HG03066 (cell line): ENCODE results near the gene KNOP1.
"Not testable (repeated sequence)": the region's sequence is repeated elsewhere in the genome, so short reads cannot be mapped to it uniquely, and the experiment has no call there.

ENCODE experiments used
- ATAC-seq: cut with Tn5 transposase; IDR thresholded peaks from one replicate; pipeline ENCODE4 v1.9.1; 2021; ENCODE audit warnings: low read depth; ENCODE audit not compliant: unreplicated experiment

KNOP1 gene

DNA sequence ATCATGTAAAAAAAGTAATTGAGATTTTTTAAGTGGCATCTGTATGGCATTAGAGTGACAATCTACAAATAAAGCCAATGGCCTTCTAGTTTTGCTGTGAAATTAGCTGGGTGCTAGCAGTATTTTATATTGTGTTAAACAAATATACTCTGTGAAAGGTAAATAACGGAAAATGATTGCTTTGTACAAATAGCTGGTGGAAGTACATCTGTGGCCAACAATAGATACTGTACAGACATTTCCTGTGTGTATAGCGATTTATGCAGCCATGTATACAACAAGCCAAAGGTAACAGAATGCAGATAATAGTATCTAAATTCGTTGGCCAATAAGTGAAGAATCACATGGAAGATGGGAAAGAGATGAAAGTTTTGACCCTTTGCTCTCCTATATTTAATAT is 26.6 kb upstream of the KNOP1 start:
- no peak for ATAC-seq

- ATAC-seq, result no peak
Observed at GRCh38 chr16:19743816-19744159, 25.8 kb upstream of the KNOP1 start.

- ATAC-seq, result no peak
Observed at GRCh38 chr16:19741354-19741753, 23.3 kb upstream of the KNOP1 start.

GRCh38 chr16:19737306-19738038 is 19.4 kb upstream of the KNOP1 start:
- no peak for ATAC-seq

GRCh38 chr16:19735074-19735867 is 17.2 kb upstream of the KNOP1 start:
- ATAC-seq, result no peak

GRCh38 chr16:19733551-19733950 is 15.5 kb upstream of the KNOP1 start:
- ATAC-seq, result no peak

- ATAC-seq, result no peak
Observed at GRCh38 chr16:19728636-19728965, 10.6 kb upstream of the KNOP1 start.

- ATAC-seq, result no peak
Observed at GRCh38 chr16:19722981-19723380, 5.0 kb upstream of the KNOP1 start.

GRCh38 chr16:19722269-19722952 is 4.4 kb upstream of the KNOP1 start:
- no peak for ATAC-seq

GRCh38 chr16:19718624-19718965 is 568 bp upstream of the KNOP1 start:
- ATAC-seq, result no peak

DNA sequence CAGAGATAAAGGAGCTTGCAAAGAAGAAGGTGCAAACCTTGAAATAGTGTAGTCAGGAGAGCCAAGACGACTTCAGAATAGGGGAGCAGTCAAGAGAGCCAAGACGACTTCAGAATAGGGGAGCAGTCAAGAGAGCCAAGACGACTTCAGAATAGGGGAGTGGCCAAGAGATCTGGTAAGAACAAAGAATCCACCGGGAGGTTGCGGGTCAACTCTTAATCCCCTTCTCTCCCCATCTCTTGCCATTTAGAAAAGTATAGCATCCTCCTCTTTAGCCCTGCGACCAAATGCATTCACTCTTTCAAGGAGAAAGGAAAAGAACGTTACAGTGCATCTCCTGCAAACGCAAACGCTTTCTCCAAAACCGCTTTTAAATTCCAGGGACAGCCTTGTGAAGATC is 713 bp downstream of the KNOP1 start:
- ATAC-seq, result no peak

DNA sequence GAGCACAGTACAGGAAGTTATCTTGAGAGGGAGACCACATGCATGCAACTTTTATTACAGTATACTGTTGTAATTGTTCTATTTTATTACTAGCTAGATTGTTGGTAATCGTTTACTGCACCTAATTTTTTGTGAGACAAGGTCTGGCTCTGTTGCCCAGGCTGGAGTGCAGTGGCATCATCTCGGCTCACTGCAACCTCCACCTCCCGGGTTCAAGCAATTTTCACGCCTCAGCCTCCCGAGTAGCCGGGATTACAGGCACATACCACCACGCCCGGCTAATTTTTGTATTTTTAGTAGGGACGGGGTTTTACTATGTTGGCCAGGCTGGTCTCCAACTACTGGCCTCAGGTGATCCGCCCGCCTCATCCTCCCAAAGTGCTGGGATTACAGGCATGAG is 1.3 kb downstream of the KNOP1 start:
- not testable (repeated sequence) for ATAC-seq

- no peak for ATAC-seq
Observed at GRCh38 chr16:19716183-19716582, 1.8 kb downstream of the KNOP1 start.

- no peak for ATAC-seq
Observed at GRCh38 chr16:19715566-19715965, 2.5 kb downstream of the KNOP1 start.

- no peak for ATAC-seq
Observed at GRCh38 chr16:19713697-19714096, 4.3 kb downstream of the KNOP1 start.

- ATAC-seq, result no peak
Observed at GRCh38 chr16:19712418-19713058, 5.5 kb downstream of the KNOP1 start.

DNA sequence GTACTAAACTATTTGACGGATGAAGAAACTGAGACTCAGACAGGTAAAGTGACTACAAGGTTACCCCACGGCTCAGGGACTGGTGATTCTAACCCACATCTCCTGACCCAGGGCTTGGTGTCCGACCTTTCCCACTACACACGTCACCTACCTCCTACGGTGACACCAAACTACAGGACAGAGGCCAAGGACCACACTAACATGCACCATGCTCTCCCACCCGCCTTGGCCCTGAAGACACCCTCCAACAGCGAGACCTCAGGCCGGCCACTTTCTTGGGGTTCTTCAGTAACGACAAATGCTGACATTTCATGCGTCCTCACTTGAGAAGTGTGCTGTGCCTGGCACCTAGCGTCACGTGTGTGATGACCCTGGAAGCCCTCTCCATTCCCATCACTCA is 6.4 kb downstream of the KNOP1 start:
- ATAC-seq, result no peak

- ATAC-seq, result no peak
Observed at GRCh38 chr16:19710991-19711545, 7.0 kb downstream of the KNOP1 start.

- ATAC-seq, result no peak
Observed at GRCh38 chr16:19710191-19710908, 7.7 kb downstream of the KNOP1 start.

DNA sequence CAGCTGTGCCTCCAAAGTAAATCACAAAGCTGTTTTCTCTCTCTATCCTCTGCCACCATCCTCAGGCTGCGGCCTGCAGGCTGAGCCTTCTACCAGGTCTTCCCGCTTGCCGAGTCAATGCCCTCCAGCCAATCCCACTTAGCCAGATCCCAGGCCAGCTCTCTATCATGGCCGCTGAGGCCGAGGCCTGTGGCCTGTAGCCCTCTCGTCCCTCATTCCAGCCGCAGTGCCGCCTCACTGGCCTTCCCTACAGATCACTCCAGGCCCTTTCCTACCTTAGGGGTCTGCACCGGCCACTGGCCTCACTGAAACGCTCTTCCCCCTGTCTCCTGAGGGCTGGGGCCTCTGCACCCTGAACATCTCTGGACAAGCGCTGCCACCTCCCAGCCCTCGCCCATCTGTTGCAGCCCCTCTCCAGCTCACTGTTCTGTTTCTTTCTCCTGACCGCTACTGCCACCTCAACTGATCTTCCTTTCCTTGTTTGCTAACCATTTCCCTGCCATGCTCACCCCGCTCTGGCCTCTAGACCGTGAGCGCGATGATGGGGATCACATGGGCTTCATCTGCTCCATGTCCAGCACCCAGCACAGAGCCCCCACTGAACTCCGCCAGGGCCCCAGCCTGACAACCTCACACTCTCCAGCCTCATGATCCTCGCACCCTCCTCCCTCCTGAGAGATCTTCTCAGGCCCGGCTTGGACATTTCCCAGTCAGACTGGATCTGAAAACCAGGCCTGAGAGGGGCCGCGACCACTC is 8.5 kb downstream of the KNOP1 start:
- ATAC-seq, result no peak
